Measurements from ENCODE around the gene STRN4.
A peak's percentile ranks its signal among the peaks of the same experiment; 100 is the strongest.
"Not testable (repeated sequence)": the region's sequence is repeated elsewhere in the genome, so short reads cannot be mapped to it uniquely, and the experiment has no call there.

Gene STRN4

GRCh38 chr19:46724468-46724867, 21.8 kb downstream of the STRN4 start:
- DNase-seq = no peak

- DNase-seq = no peak
Measured at GRCh38 chr19:46723471-46723870, 22.8 kb downstream of the STRN4 start.

DNA sequence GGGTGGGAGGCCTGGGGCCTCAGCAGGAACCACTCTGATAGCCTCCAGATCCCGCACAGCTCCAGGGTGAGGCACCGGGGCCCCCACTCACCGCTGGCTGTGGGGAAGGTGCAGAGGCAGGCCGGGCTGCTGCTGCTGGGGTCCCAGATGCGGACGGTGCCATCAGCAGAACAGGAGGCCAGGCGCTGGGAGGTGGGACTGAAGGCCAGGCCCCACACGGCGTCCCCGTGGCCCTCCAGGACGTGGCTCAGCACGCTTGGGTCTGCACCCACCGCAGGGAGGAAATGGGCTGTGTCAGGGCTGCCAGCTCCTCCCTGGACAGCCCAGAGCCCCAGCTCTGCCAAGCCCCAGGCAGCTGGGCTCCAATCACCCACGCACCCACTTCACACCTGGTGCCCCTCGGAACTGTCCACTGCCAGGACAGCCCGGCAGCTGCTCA, 23.2 kb downstream of the STRN4 start:
- DNase-seq = no peak

- DNase-seq = no peak
Measured at GRCh38 chr19:46722421-46723022, 23.7 kb downstream of the STRN4 start.

DNA sequence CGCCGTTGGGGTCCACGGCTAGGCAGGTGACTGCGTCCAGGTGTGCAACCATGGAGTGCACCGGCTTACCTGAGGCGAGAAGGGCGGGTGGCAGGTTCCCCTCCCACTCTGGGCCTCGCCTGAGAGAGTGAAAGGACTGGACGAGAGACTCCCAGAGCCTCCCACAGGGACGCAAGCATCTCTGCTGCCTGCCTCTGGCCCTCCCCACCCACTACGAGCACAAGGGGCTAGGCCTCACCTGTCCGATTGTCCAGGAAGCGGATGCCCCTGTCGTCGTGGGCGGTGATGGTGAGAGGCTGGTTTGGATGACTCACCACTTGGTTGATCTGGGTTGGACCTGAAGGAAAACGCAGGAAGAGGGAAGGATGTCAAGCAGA, 24.3 kb downstream of the STRN4 start:
- DNase-seq = no peak

GRCh38 chr19:46721269-46722003, 24.8 kb downstream of the STRN4 start:
- no peak for DNase-seq

DNA sequence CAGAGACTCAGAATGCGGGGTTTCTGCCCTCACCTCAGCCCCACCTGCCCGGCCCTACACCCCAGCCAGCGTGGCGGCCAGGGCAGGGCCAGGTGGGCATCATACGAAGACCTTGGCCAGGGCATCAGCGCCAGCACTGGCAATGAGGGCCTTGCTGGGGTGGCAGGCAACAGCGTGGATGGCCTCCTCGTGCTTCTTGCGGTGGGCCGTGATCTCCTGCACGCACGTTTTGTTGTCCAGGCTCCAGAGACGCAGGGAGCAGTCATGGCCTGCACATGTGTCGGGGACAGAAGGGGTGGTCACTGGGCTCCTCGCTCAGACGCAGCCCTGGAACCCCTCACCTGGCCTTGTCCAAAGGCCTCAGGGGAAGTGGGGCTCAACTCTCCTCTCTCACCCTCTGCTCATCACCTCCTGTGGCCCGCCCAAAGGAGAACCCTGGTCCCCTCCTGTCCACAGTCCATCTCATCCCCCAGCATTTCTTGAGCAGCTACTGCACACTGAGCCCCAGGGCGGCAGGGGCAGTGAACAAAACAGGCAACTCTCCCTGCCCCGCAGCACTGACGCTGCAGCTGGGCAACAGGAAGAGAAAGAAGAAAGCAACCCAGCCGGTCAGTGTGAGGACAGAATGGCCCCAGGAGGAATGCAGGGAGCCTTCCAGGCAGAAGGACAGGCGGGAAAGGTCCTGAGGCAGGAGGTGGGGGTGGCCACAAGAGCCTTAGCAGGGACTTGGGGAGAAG, 25.6 kb downstream of the STRN4 start:
- DNase-seq = no peak

DNA sequence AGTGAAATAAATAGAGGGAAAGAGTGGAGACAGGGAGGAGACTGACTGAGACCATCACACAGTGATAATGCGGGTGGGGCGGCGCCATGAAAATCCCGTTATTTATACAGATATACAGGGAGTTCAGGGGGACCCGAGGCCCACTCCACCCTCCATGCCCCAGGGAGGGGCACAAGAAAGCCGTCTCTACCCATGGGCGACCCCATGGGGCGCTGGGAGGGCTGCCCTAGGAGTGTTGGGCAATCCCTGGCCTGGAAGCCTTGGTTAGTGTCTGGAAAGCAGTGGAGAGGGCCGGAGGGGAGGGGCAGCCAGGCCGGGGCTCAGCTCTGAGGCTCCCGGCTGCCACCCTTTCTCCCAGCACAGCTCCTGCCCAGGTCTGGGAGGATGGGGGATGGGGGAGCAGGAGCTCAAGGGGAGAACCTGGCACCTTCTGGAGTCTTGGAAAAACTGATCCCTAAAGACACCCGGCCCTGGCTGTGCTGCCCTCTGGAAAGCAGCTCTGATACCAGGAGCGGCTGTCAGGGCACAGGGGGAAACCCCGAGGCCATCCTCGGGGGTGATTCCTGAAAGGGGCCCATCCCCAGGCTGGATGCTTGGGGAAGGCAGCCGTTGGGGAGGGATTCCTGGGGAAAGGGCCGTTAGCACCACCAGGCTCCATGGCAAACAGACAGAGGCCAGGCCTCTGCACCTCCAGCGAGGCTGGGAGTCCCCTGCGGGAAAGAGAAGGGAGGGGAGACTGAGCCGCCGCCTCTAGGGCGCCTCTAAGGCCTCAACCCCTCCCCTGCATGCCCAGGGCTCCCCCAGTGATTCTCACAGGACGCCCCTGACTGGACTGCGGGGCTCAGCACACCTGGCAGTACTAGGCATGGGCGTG, 26.4 kb downstream of the STRN4 start:
- no peak for DNase-seq

DNA sequence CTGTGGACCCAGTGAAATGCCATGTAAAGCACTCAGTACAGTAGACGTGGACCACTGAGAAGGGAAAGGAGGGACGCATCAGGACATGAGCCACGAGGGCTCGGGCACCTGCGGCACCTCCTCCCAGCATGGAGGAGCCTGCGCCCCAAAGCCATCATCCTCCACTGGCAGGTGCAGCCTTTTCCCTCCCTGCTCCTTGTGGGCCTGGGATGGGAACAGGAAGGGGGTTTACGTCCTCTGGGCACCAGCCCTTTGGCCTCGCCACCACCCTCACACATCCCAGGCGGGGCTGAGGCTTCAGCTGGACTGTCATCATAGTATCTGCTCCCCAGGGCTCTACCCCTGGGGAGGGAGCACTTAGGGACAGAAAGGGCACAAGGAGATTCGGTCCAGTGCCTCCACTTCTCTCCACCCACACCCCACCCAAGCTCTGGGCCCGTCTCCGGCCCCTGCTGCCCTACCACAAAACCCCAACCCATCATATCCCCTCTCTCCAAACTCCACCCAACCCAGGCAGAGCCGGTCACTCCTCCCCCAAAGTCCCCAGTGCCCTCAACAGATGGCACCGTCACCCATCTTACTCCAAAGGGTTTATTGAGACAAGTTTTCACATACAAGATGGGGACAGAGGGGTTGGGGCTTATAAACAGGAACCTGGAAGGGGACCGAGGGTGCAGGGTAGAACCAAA, 27.2 kb downstream of the STRN4 start:
- no peak for DNase-seq

DNA sequence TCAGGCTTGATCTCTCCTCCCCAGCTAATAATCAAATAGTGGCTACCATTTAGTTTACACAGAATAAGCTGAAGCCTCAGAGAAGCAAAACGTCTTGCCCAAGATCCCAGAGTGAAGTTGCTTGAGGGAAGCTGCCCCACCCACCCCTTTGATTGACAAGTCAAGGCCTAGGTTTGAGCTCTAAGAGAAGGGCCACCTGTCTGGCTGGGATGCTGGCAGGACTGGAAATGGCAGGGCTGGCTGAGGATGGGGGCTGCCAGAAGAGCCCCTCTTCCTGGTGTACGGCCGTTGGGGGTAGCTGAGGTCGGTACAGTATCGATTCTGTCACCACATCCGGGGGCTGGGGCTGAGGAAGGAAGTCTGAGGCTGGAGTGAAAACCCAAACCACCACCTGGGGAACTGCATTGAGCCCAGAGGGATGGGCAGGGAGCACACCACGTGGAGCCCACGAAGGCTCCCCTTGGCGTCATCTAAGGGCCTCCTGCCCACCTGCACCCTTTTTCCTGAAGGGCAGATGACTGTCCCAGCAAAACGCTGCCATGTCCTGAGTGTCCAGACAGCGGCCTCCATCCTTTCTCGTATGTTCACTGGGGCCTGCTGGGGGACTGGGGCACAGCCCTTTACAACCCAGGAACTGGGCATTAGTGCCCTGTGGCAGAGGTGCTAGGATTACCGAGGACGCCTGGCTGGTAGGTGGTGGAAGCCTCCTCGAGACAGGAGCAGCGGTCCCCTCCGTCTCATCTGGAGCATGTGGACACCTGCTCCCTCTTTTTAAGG, 27.9 kb downstream of the STRN4 start:
- peak; percentile 3 for DNase-seq

DNA sequence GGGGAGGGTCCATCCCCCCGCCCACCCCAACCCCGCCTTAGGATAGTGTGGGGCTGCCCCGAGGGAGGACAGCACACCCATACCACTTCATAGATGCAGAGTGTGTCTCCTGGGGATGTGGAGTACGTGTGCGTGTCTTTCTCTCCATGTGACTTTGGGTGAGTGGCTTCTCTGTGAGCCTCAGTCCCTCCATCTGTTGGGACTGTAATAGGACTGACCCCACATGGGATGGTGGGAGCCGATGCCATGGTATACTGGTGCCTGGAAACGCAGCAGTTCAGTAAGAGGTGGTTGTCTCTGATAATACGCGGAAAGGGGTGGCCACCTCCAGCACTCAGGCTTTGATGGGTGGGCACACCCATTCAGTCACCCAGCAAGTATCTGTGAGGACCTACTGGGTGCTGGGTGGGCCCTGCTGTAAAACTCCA, 28.5 kb downstream of the STRN4 start:
- DNase-seq = no peak

- DNase-seq = peak; percentile 63
Measured at GRCh38 chr19:46717034-46717715, 29.1 kb downstream of the STRN4 start, which contains the start of gene PRKD2. Gene PRKD2, minus strand, starts transcription at chr19:46717114. Its CDS starts 744 bp downstream, at chr19:46716370.

GRCh38 chr19:46716672-46717033, 29.6 kb downstream of the STRN4 start:
- DNase-seq = peak; percentile 21

- no peak for DNase-seq
Measured at GRCh38 chr19:46715975-46716671, 30.1 kb downstream of the STRN4 start.

DNA sequence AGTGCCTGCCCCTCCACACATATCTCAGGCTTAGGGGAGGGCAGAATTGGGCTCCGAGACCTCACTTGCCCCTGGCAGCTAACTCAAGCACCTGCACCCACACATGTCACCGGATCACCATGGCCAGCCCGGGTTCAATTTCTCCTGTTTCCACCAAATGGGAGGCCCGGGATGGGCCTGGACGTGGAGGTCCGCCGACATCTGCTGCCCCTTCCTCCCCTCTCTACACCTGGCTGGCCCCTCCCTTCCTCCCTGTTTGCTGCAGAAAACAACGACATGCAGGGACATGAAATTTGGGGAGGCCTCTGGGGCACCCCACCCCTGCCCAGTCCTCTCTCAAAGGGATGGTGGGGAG, 30.7 kb downstream of the STRN4 start:
- no peak for DNase-seq

GRCh38 chr19:46714444-46715106, 31.7 kb downstream of the STRN4 start:
- DNase-seq = peak; percentile 76

- DNase-seq = peak; percentile 76
Measured at GRCh38 chr19:46713781-46714443, 32.3 kb downstream of the STRN4 start.

DNA sequence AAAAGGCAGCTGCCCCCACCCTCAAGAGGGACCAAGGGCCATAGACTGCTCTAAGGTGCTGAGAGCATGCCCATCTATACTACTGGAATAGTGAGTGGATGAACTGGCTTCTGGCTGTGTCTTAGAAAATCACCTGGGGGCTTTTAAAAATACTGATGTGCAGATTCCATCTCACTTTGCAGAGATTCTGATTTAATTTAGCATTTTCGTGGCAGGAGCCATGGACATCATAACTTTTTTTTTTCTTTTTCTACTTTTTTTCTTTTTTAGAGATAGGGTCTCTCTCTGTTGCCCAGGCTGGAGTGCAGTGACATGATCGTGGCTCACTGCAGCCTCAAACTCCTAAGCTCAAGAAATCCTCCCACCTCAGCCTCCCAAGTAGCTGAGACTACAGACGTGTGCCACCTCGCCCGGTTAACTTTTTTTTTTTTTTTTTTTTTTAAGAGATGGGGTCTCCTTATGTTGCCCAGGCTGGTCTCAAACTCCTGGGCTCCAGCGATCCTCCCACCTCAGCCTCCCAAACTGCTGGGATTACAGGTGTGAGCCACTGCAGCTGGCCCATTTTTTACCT, 33.4 kb downstream of the STRN4 start:
- DNase-seq = not testable (repeated sequence)

- no peak for DNase-seq
Measured at GRCh38 chr19:46710687-46711086, 35.6 kb downstream of the STRN4 start.

Data from NCI-H510A treated with DMSO at 0.1 percent for 48 hours (cell line).